HFFc6 (cell line): ENCODE measurements around the gene SLC27A5. TPM values are rescaled to one million over a fixed set of nuclear protein-coding genes. Genes with fewer than 3 reads are reported as not detected.
"Not testable (repeated sequence)": the region's sequence is repeated elsewhere in the genome, so short reads cannot be mapped to it uniquely, and the experiment has no call there.

Experiments
- DNase-seq: peaks from one replicate; pipeline ENCODE4 v3.0.0-alpha.2; 2018
- H3K27ac Mint-ChIP-seq: 2 replicates; pipeline ENCODE4 v1.8.0; 2020; ENCODE audit warnings: mild to moderate bottlenecking, mixed read lengths
- H3K27me3 Mint-ChIP-seq: 2 replicates; pipeline ENCODE4 v1.8.0; 2021; ENCODE audit warnings: mild to moderate bottlenecking, moderate library complexity, mixed read lengths; ENCODE audit not compliant: insufficient read depth
- H3K36me3 Mint-ChIP-seq: 2 replicates; pipeline ENCODE4 v1.8.0; 2021; ENCODE audit warnings: low read depth, mixed read lengths
- H3K4me1 Mint-ChIP-seq: 2 replicates; pipeline ENCODE4 v1.8.0; 2020; ENCODE audit warnings: low read depth, mixed read lengths
- H3K4me3 Mint-ChIP-seq: 2 replicates; pipeline ENCODE4 v1.8.0; 2020; ENCODE audit warnings: mild to moderate bottlenecking, moderate library complexity, mixed read lengths
- H3K9me3 Mint-ChIP-seq: 2 replicates; pipeline ENCODE4 v1.8.0; 2020; ENCODE audit warnings: mild to moderate bottlenecking, mixed read lengths
- total RNA-seq, 6 experiments: library from RNA; stranded (reverse); fragmentation: NEBNext Ultra II Directional; extraction: Animal tissue kit (Norgen Biotek cat#: 25700); gene quantifications; 2 replicates in 1 of 6; 3 replicates in 5 of 6; pipeline ENCODE4 v1.2.3, GENCODE V29; 2021
- TF ChIP-seq, protein P1 (sequence below): fragments of 200-600 bp; sonication (generic); IDR thresholded peaks from 2 replicates; pipeline ENCODE4 v1.5.0; 2021; ENCODE audit warnings: antibody characterized with exemption, mild to moderate bottlenecking

The SLC27A5 gene
- total RNA-seq, 6 experiments from 2014 or later: 2.0 to 5.7 (median 2.6) TPM

DNA sequence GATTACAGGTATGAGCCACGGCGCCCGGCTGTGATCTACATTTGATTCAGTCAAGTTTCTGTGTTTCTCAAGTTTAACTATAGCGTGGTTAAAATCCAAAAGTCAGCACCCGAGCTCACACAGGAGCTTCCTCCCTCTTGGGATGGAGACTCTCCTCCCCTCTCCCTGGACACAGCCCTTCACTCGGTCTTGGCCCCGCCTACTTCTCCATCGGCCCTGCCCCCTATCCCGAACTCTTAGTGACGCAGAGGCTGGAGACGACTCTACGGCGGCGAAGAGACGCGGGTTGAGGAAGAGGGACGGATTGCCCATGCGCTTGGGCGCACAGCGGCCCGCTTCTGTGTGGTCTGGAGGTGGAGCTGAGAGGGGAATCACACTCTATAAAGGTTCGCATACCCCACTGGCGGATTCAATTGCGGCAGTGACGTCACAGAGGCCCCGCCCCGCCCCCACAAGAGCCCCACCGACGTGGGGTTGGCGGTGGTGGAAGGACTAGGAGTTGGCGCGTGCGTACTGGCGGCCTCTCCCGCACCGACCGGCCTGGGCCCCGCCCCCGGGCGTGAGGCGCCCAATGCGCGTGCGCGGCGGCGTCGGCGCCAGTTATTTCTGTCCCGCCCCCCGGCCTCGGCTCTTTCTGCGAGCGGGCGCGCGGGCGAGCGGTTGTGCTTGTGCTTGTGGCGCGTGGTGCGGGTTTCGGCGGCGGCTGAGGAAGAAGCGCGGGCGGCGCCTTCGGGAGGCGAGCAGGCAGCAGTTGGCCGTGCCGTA, 32.2 kb upstream of the SLC27A5 start, which contains the start of gene TRIM28:
Gene TRIM28, plus strand, starts transcription at position 239 of the 765 bp plus-strand sequence. CDS start 694 bp downstream, outside the sequence.
- Mint-ChIP-seq H3K4me1 (peaks cover 22% of the 10 kb centered on the region), H3K9me3 (no peaks in the 10 kb centered on the region), H3K36me3 (peaks cover 23% of the 10 kb centered on the region), H3K4me3 (peak within 1 kb of the TSS; percentile 97), H3K27ac (peak within 1 kb of the TSS; percentile 98), H3K27me3 (peaks cover 10% of the 10 kb centered on the region; the same call in 1 of the 2 replicates)
- TF ChIP-seq, protein P1, sequence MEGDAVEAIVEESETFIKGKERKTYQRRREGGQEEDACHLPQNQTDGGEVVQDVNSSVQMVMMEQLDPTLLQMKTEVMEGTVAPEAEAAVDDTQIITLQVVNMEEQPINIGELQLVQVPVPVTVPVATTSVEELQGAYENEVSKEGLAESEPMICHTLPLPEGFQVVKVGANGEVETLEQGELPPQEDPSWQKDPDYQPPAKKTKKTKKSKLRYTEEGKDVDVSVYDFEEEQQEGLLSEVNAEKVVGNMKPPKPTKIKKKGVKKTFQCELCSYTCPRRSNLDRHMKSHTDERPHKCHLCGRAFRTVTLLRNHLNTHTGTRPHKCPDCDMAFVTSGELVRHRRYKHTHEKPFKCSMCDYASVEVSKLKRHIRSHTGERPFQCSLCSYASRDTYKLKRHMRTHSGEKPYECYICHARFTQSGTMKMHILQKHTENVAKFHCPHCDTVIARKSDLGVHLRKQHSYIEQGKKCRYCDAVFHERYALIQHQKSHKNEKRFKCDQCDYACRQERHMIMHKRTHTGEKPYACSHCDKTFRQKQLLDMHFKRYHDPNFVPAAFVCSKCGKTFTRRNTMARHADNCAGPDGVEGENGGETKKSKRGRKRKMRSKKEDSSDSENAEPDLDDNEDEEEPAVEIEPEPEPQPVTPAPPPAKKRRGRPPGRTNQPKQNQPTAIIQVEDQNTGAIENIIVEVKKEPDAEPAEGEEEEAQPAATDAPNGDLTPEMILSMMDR: no peak
- DNase-seq: peak; percentile 99

DNA sequence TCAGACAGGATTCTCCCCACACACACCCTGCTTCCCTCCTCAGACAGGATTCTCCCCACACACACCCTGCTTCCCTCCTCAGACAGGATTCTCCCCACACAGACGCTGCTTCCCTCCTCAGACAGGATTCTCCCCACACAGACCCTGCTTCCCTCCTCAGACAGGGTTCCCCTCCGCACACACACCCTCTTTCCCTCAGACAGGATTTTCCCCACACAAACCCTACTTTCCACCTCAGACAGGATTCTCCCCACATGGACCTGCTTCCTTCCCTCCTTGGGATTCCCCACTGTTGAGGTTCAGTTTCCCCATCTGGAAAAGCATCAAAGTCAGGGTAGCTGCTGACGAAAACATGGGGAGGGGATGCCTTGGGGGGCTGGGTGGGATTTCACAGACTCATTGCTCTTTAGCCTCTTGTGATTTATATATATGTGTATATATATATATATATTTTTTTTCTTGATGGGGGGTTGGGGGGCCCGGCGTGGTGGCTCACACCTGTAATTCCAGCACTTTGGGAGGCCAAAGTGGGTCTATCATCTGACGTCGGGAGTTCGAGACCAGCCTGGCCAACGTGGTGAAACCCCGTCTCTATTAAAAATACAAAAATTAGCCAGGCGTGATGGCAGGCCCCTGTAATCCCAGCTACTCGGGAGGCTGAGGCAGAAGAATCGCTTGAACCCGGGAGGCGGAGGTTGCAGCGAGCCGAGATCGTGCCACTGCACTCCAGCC, 31.0 kb upstream of the SLC27A5 start:
- H3K27ac Mint-ChIP-seq: 0 out of 2 replicates have a peak overlapping the region, but pooled peaks have one; percentile 6
- peaks cover 22% of the 10 kb centered on the region for H3K4me1 Mint-ChIP-seq
- not testable (repeated sequence) for H3K4me3 Mint-ChIP-seq, DNase-seq, H3K9me3 Mint-ChIP-seq
- H3K36me3 Mint-ChIP-seq: peaks cover 19% of the 10 kb centered on the region
- peaks cover 17% of the 10 kb centered on the region for H3K27me3 Mint-ChIP-seq

DNA sequence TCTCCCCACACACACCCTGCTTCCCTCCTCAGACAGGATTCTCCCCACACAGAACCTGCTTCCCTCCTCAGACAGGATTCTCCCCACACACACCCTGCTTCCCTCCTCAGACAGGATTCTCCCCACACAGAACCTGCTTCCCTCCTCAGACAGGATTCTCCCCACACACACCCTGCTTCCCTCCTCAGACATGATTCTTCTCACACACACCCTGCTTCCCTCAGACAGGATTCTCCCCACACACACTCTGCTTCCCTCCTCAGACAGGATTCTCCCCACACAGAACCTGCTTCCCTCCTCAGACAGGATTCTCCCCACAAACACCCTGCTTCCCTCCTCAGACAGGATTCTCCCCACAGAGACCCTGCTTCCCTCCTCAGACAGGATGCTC, 27.4 kb upstream of the SLC27A5 start:
- H3K36me3 Mint-ChIP-seq, H3K9me3 Mint-ChIP-seq, H3K4me3 Mint-ChIP-seq, DNase-seq, H3K4me1 Mint-ChIP-seq, H3K27ac Mint-ChIP-seq: not testable (repeated sequence)
- peaks cover 33% of the 10 kb centered on the region for H3K27me3 Mint-ChIP-seq

DNA sequence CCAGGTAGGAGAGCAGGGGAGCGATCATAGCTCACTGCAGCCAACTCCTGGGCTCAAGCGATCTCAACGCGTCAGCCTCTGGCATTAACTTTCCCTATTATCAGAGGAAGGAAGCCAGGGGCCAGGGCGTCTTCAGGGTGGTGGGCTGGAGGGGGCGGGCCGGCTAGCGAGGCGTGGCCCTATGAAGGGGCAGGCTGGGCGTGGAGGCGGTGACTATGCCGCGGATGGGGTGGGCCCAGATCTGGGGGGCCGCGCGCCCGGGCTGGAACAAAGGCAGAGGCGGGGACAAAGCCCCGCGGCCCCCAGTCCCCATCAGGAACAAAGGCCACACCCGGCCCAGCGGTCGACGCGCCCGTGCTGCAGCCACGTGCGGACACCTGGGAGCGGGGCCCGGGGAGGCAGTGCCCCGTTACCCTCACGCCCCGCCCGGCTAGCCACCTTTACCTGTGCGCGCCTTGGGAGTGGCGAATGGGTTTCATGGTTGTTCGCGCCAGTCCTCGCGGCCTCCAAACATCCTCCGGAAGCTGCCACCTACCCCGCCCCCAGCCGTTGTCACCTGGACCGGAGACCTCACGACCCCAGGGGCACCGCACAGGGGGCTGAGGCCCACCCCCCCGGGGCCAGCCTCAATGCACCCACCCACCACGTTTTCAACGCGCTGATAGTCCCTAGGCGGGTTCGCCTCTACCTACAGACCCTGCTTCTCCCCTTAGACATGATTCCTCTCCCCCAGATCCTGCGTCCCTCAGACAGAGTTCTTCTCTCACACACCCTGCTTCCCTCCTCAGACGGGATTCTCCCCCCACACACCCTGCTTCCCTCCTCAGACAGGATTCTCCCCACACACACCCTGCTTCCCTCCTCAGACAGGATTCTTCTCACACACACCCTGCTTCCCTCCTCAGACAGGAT, 26.7 kb upstream of the SLC27A5 start:
- Mint-ChIP-seq H3K4me3 (no peak overlapping the region), H3K27ac (no peak overlapping the region), H3K36me3 (no peaks in the 10 kb centered on the region), H3K27me3 (peaks cover 39% of the 10 kb centered on the region), H3K9me3 (no peaks in the 10 kb centered on the region), H3K4me1 (peaks cover 2% of the 10 kb centered on the region)
- no peak for DNase-seq
- TF ChIP-seq, protein P1: no peak

DNA sequence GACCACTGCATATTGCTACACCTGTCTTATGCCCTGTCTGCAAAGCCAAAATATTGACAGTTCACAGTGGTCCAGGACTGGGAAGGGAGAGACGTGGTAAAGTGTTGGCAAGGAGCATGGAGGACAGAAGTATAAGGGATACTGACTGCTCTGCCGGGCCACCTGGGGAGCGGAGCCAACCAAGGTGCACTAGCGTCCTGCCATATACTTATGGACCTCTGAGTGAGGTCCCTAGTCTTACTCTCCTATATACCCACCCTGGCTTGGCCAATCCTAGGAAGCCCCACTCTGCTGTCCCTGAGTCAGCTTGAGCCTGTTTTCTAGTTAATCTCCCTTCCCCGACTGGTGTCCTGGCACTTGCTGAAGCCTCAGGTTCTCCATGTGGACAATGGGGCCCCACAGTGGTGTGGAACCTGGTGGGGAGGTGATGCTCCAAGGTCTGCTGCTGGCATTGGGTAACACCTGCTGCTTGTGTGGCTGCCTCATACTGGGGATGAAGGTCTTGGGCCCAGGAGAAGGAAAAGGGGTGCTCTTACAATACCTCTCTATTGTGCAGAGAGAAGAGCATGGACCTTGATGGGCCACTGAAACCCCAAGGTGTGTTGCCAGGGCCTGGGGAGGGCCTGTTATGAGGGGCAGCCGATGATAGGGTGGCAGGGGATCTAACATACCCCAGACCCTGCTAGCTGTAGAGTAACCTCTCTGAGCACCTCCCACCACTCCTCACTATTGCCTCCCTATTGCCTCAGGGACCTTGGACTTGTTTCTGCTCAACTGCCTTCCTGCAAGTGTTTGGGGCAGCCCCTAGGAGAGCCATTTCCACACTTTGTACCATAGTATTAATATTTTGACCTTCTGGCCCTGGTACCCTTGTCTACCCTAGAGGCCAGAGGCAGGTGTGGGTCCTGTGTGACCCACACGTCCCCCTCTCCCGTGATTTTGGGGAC, 25.3 kb upstream of the SLC27A5 start:
- Mint-ChIP-seq H3K36me3 (no peaks in the 10 kb centered on the region), H3K27ac (no peak overlapping the region), H3K4me1 (no peaks in the 10 kb centered on the region), H3K4me3 (no peak overlapping the region), H3K9me3 (no peaks in the 10 kb centered on the region), H3K27me3 (peaks cover 40% of the 10 kb centered on the region)
- TF ChIP-seq, protein P1: no peak
- DNase-seq: no peak
